IPS-18c (cell line): ENCODE measurements around the gene NOTCH1.

Source experiments
- H3K4me3 ChIP-seq: 2 replicates; pipeline ENCODE4 v1.7.0; 2013; ENCODE audit warnings: low read depth, mild to moderate bottlenecking, low read length, moderate library complexity; ENCODE audit not compliant: insufficient read depth
- H3K9me3 ChIP-seq: one replicate; pipeline ENCODE4 v1.6.1; 2013; ENCODE audit warnings: mild to moderate bottlenecking, low read length, moderate library complexity; ENCODE audit not compliant: control insufficient read depth, insufficient read depth

The NOTCH1 gene

DNA sequence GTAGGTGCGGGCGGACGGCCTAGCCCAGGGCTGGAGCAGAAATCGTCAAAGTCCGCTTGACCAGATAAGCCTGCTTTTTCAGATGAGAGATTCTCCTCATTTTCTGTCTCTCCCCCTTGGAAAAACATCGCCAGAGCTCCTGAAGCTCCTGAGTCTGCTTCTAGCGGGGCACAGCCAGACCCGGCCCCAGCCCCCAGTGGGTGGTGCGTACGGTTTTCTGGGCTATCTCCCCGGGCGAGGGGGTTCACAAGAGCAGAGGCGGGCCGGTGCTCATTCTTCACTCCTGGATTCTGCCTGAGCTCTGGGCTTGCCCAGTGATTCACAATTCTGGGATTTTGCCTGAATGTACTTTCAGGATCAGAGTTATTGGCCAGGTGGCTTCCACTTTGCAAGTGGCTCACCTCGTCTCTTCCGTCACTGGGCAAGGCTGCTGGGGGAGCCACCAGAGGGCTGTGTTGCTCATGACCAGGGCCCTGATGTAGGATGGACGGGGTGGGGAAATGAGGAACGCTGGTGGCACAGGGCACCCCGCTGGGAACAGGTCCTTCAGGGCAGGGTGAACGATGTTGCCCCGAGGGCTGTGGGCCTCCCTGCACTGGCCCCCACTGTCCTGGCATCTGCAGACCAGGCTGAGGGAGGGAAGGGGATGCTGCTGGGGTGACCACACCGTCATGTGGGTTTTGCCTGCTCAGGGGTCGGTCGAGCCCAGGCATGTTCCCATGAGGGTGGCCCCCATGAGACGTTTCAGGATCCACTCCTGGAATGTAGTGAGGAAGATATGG lies 69.3 kb downstream of the NOTCH1 start:
- no peak overlapping the region for H3K4me3 ChIP-seq

DNA sequence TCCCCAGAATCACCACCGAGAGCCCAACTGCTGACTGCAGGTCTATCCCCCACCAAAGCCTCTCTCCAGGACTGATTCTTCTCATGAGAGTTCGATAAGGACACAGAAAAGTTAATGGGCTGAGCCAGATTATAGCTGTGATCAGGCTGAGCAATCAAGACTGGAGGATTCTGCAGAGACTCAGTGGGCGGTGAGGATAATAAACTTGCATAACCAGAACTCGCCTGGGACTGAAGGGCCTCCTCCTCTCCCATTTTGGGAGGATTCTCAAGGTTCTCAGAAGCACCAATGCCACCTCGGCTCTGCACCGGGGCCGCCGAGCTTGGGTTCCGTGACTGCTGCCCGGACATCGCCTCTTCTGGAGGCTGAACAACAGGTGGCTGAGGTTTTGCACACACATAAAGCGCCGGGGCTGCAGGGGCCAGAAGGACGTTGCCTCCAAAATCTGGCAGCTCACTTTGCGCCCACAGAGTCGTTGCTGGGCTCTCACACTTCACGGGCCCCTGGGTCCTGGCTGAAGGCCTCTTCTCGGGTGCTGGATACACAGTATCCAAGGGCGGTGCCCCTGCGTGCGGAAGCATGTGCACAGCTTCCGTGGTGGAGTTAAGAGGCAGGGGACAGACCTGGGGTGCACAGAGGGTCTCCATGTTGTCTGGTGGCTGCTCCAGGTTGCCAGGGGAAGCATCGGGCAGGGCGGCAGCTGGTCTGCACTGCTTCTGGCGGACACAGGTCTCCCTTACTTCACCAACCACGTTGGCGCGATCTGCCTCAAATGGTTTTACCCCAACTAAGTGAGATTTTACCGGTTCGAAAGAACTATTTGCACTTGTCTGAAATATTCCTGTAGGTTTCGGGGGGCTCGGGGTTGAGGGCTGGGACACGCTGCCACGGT lies 70.6 kb downstream of the NOTCH1 start:
- Histone ChIP-seq H3K9me3 (peaks cover 3% of the 10 kb centered on the region), H3K4me3 (no peak overlapping the region)

More for the DNA sequence above, 69.3 kb downstream of the NOTCH1 start:
- no peaks in the 10 kb centered on the region for H3K9me3 ChIP-seq

DNA sequence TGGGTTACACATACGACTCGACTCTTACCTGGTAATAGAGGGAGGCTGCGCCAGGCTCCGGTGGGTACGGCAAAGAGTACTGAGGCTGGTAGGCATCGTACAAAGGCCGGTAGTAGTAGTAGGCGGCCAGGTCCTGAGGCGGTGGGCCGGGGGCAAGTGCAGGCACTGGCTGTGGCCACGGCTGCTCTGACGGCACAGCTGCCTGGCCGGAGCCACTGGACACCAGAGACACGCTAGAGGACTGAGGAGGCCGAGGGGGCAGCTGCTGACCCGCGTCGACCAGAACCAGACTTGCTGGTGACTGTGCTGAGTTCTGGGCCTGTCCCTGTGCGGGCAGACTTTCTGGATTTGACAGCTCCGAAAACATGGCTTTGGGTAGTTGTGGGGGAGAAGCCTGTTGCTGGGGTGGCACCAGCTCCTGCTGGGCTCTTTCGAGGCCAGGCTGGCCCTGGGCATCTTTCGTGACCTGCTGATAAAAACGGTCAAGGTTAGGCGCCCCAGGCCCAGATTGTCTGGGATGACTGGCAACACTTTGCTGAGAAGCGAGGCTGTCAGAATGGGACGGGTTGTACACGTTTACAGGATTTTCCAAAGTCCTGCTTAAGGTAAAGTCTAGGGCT lies 71.7 kb downstream of the NOTCH1 start:
- no peak overlapping the region for H3K4me3 ChIP-seq
- peaks cover 3% of the 10 kb centered on the region for H3K9me3 ChIP-seq

DNA sequence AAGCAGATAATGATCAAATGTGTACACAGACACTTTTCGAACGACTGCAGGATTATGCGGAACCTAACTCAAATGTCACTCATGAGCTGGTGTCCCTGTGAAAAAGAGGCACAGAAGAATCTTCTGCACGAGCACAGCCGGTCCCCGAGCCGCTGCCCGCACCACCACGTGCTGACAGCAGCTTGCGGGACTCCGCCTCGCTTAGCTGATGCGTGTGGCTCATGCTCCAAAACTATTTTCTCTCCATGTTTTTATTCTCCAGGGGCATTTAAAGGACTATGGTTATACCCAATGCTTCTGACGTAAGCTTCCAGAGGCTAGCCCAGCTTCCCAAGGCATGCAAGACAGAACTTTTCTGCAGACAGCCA lies 72.5 kb downstream of the NOTCH1 start:
- H3K4me3 ChIP-seq: no peak overlapping the region
- peaks cover 3% of the 10 kb centered on the region for H3K9me3 ChIP-seq

DNA sequence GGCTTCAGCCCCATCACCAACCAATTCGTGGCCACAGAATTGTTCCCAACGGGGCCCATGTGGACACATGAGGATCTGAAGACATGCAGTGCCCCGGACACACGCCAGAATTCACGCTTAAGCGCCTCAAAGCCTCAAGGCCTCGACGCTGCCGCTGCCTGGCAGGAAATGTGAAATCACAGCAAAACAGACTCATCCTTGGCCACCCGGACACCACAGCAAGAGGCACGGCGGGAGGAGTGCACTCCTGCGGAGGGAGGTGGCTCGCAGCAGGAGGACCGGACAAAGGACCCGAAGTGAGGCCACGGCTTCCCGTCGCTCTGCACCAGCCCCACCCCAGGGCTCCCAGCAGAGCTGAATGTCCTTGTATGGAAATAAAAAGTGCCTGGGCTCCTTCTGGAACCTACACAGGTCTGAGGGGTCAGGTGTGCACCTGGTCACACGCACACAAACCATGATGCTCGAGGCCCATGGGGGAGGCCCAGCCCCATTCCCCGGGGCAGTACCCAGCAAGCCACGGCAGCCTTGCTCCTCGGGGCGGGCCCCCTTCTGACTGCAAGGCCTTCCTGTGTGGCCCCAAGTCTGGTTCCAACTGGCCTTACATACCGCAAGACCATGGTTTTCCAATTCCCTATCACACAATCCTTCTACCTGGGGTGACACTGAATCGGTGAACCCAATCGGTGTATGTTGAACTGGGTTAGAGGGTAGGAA lies 73.1 kb downstream of the NOTCH1 start:
- Histone ChIP-seq H3K9me3 (peaks cover 3% of the 10 kb centered on the region), H3K4me3 (no peak overlapping the region)

DNA sequence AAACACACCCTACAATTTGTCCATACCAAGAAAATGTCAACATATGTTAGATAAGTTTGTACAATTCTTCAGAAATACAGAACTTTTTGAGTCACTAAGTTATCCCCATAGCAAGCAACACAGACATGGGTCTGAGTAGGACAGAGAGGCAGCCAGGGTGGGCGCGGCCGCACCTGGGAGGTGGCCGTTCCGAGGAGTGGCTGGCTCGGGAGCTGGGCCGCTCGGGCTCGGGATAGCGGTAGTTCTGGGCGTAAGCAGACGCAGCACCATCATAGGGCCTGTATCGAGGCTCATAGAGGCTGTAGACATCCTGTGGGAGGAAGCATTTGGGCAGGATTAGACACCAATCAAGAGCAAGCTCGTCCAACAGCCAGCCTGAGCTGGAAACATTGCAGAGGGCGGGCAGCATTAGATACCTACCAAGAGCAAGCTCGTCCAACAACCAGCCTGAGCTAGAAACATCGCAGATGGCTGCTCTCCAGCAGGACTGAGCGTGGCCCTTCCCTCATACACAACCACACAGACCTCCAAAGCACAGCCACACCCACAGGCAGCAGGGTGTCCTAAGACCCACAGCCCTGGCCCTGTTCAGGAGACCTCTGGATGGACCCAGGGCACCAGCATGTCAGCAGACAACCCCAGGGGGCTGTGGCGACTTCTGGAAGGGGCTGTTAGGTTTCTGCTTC lies 73.9 kb downstream of the NOTCH1 start:
- Histone ChIP-seq H3K9me3 (peaks cover 3% of the 10 kb centered on the region), H3K4me3 (no peak overlapping the region)

DNA sequence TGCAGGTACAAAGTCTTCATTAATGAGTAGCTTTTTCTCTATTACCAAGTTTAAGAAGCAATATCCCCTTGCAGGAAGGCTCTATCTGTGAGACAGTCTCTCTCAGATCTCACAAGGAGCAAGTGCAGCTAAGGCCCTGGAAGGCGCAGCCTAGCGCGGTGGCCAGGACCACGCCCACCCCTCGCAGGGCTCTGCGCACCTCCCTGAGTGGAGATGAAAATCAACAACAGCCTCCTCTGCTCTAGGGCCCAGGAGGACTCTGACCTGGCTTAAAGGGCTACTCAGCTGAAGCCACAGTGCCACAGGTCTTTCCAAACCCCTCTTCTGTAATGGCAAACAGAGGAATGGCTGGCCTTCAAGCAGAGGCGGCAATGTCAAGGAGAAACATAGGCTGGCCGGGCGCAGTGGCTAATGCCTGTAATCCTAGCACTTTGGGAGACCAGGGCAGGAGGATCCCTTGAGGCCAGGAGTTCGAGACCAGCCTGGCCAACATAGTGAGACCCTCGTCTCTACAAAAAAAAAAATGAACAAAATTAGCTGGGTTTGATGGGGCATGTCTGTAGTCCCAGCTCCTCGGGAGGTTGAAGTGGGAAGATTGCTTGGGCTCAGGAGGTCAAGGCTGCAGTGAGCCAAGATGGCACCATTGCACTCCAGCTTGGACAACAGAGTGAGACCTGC lies 74.9 kb downstream of the NOTCH1 start:
- H3K9me3 ChIP-seq: peaks cover 3% of the 10 kb centered on the region
- H3K4me3 ChIP-seq: no peak overlapping the region

DNA sequence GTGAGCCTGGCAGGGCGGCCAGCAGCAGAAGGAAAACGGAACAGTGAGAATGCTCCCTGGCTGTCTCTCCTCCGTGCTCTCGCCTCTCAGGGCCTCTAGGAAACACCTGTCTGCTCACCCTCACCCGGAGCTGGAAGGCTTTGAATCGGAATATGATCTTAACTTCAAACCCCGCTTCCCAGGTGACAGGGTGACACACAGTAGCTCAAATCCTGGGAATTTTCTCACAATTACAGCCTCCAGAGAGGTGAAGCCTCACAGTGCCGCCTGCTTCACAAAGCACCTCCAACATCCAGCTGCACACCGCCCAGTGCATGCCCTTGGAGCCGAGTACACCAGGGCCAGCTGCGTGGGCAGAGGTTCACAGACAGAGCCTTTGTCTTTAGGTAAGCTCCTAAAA lies 75.5 kb downstream of the NOTCH1 start:
- Histone ChIP-seq H3K9me3 (peaks cover 3% of the 10 kb centered on the region), H3K4me3 (no peak overlapping the region)

DNA sequence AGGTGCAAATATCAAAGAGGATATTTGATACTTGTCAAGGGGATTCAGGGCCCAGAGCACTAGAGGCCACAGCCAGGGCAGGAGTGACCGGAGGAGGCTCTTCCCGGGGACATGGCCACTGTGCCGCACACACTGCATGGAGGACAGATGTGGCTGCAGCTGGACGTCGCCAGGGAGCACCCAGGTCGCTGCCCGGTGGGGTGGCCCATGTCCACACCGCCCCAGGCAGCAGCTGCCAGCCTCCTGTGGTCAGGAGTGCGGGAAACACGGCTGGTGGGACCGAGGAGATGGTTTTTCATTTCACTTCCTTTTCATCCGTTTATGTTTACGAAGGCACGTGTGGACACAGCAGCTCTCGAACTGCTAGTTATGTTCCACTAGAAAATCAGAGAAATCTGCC lies 78.1 kb downstream of the NOTCH1 start:
- no peak overlapping the region for H3K4me3 ChIP-seq
- peaks cover 3% of the 10 kb centered on the region for H3K9me3 ChIP-seq

DNA sequence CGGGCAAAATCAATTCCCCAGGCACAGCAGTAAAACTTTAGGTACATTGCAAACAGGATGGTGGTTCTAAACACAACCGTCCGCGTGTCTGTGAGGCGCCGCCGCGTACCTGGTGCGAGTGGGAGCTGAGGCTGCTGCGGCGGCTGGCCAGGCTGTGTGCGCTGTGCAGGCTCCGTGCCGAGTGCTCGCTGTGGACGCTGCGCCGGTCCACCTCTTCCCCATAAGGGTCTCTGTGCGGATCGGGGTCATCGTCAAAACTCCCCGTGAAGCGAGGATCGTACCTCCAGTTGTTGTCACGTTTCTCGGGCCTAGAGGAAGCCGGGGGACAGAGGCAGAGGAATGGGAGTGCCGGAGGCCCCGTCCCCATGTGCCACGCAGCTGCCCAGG lies 79.7 kb downstream of the NOTCH1 start:
- Histone ChIP-seq H3K9me3 (no peaks in the 10 kb centered on the region), H3K4me3 (no peak overlapping the region)

DNA sequence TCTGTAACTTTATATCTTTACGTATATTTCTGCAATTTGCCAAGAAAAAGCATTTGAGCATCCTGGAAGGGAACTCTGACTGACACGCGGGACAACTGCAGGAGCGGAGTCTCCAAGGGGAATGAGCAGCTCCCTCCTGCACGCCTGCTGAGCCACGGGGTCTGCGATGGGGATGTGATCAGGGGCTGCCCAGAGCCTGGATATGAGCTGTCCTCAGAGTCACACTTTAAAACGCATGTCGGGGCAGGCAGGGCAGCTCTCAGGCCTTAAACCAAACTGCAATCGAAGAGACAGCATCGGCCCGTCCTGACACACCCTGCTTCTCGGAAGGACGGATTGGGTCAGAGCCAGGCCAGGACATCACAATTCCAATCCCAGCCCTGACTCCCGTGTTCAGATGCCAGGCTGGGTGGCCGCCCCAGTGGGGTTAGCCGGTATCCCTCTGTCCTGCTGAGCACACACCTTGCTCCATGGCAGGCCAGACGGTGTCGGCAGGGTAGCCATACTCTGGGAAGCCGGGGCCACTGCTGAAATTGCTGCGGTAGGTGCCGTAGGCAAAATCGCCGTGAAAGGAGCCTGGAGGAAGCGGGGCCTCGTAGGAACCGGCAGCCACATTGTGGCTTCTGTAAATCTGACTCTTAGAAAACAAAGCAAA lies 80.2 kb downstream of the NOTCH1 start:
- H3K4me3 ChIP-seq: no peak overlapping the region

DNA sequence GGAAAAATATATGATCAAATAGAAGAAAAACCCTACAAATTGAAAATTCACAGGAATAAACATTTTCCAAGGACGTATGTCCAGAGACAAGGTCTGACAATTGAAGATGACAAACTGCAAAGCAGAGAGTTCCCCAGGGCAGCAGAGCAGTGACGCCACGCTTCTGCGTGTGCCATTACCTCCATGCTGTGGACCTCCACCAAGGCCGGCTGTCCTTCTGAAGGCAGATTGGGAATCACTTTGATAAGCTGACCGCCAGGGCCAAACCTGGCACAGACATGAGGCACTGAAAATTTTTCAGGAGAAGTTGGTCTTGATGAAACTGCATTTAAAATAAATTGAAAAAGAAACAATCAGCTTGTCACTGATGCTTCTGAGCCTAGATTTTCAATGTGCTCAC lies 81.6 kb downstream of the NOTCH1 start:
- Histone ChIP-seq H3K9me3 (no peaks in the 10 kb centered on the region), H3K4me3 (no peak overlapping the region)

More for the DNA sequence above, 80.2 kb downstream of the NOTCH1 start:
- no peaks in the 10 kb centered on the region for H3K9me3 ChIP-seq

DNA sequence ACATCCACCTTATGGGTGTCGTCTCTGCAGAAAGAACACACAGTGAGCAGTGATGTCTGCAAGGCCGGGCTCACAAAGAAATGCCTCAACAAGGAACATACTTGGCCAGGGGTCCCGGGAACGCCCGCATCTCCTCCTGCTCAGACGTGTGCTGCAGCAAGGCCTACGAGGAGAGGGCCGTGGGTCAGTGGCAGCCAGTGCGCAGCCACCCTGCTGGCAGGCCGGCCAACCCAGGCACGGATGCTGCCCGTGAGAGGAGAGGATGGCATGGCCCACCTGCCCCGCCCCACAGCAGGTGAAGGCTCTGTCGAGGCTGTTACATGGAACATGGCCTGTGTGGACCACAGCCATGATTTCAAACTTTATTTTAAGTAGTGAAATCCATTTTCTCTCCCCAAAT lies 82.3 kb downstream of the NOTCH1 start:
- H3K4me3 ChIP-seq: no peak overlapping the region
- no peaks in the 10 kb centered on the region for H3K9me3 ChIP-seq

DNA sequence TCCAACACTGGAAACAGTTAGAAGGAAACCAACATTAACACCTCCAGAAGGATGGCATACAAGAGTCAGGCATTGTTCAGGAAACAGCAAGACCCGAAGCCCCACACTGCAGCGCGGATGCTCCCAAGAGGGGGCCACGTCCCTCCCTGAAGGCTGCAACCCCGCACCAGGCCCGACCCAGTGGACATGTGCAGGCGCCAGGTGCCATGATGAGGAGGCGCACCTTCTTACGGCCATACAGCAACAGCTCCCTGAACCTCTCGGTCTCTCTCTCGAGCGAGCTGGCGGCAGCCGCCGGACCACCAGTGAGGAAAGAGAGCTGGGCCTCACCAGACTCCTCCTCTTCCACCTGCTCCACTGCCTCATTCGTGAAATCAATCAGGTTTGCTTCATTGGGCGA lies 83.2 kb downstream of the NOTCH1 start:
- H3K9me3 ChIP-seq: no peaks in the 10 kb centered on the region
- no peak overlapping the region for H3K4me3 ChIP-seq

DNA sequence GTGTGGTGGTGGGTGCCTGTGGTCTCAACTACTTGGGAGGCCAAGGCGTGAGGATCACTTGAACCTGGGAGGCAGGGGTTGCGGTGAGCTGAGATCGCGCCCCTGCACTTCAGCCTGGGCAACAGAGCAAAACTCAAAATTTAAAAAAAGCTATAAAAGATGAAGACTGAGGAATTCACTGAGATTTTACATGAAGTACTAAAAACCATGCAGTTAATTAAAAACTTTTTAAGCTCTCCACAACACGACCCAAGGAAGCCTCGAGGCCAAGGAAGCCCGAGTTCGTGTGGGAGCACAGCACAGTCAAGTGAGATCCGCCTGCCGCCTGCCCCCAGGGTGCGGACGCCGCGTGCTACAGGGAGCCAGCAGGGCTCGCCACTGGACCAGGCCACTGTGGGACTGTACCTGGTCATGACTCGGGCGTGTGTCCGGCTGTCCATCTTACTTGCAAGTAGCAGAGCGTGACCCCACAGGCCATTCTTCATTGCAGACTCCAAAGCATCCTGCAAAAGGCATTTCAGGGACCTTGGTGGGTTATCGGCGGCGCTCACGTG lies 85.0 kb downstream of the NOTCH1 start:
- no peaks in the 10 kb centered on the region for H3K9me3 ChIP-seq
- H3K4me3 ChIP-seq: no peak overlapping the region

DNA sequence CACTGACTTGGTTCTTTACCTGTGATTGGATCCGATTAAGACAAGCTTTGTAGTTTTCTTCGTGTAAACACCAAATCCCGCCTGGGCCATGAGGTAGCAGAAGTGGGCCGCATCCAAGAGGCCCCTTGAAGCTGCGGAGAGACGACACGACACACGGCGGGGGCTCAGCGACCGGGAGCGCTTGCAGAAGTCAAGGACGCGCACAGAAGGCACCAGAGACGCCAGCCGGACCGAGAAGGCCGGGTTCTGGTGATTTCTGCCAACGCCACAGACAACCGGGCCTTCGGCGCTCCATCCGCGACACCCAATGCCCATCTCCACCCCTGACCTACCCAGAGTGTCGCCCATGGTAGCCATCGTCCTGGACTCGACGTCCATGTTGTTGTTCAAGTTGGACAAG lies 86.4 kb downstream of the NOTCH1 start:
- H3K9me3 ChIP-seq: no peaks in the 10 kb centered on the region
- no peak overlapping the region for H3K4me3 ChIP-seq
